ENCODE measurements around the gene EPHA1.

GRCh38 chr7:143398616-143399015, 10.0 kb downstream of the EPHA1 start:
- TF ChIP-seq POLR2A (IDR thresholded peaks at IDR 0.05) (no peak), CTCF (IDR thresholded peaks at IDR 0.05) (no peak)

Data from tibial nerve (tissue), 3 donors.